Fibroblast of mammary gland (primary cell): ENCODE results near the gene INS.

Experiments used
- DNase-seq: peaks from one replicate; pipeline ENCODE4 v3.0.0-alpha.2; 2010; ENCODE audit warnings: low read depth
- H3K4me3 ChIP-seq: 2 replicates; pipeline ENCODE4 v1.5.1; 2011; ENCODE audit warnings: low read depth, mild to moderate bottlenecking, low read length, moderate library complexity; ENCODE audit not compliant: control insufficient read depth
- CTCF ChIP-seq: conservative IDR thresholded peaks from 2 replicates; pipeline ENCODE4 v1.5.1; 2011; ENCODE audit warnings: low read depth, low read length, inconsistent platforms; ENCODE audit not compliant: control insufficient read depth, insufficient read depth

INS gene

GRCh38 chr11:2207212-2207611, 46.2 kb upstream of the INS start:
- no peak for DNase-seq
- no peak for TF ChIP-seq CTCF
- H3K4me3 ChIP-seq: no peak overlapping the region

- no peak for DNase-seq
- no peak for TF ChIP-seq CTCF
- H3K4me3 ChIP-seq: no peak overlapping the region
Observed at GRCh38 chr11:2205981-2206690, 45.1 kb upstream of the INS start.

GRCh38 chr11:2205214-2205720, 44.3 kb upstream of the INS start:
- TF ChIP-seq CTCF: no peak
- no peak overlapping the region for H3K4me3 ChIP-seq
- DNase-seq: no peak

GRCh38 chr11:2204361-2205213, 43.6 kb upstream of the INS start:
- no peak for TF ChIP-seq CTCF

GRCh38 chr11:2203440-2204259, 42.6 kb upstream of the INS start:
- DNase-seq: no peak
- no peak for TF ChIP-seq CTCF
- no peak overlapping the region for H3K4me3 ChIP-seq

More at GRCh38 chr11:2204361-2205213, 43.6 kb upstream of the INS start:
- H3K4me3 ChIP-seq: no peak overlapping the region
- DNase-seq: no peak

GRCh38 chr11:2202900-2203439, 42.0 kb upstream of the INS start:
- TF ChIP-seq CTCF: no peak
- DNase-seq: no peak
- no peak overlapping the region for H3K4me3 ChIP-seq
